ENCODE data around the gene CBLN4.

DNA sequence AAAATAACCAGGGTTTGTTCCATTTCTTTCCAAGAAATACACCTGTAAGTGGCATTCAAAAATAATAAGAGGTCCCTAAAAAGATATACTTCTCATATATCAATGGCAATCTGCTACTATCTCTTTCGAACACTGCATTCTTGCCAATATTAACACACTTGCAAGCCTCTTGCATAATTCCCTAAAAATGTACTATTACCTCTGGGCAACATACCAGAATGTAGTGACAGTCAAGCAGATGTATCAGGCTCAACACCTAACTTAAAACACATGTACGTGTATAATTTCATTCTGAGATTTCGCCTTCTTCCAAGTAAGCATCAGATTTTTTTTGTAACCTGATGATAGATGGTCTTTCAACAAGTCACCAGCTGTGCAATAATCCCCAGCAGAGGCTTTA lies 3.4 kb downstream of the CBLN4 start:
- TF ChIP-seq, protein P1, sequence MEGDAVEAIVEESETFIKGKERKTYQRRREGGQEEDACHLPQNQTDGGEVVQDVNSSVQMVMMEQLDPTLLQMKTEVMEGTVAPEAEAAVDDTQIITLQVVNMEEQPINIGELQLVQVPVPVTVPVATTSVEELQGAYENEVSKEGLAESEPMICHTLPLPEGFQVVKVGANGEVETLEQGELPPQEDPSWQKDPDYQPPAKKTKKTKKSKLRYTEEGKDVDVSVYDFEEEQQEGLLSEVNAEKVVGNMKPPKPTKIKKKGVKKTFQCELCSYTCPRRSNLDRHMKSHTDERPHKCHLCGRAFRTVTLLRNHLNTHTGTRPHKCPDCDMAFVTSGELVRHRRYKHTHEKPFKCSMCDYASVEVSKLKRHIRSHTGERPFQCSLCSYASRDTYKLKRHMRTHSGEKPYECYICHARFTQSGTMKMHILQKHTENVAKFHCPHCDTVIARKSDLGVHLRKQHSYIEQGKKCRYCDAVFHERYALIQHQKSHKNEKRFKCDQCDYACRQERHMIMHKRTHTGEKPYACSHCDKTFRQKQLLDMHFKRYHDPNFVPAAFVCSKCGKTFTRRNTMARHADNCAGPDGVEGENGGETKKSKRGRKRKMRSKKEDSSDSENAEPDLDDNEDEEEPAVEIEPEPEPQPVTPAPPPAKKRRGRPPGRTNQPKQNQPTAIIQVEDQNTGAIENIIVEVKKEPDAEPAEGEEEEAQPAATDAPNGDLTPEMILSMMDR (IDR thresholded peaks at IDR 0.05; ENCODE audit: poor library complexity) = no peak
- no peak for TF ChIP-seq EZH2phosphoT487 (IDR thresholded peaks at IDR 0.05; ENCODE audit: low read depth, severe bottlenecking, unreplicated experiment)
